Ishikawa (cell line): ENCODE measurements around the gene FAM222A.

Experiments
- CEBPB ChIP-seq: IDR thresholded peaks from 2 replicates; pipeline ENCODE4 v1.6.1; 2012
- CREB1 ChIP-seq: IDR thresholded peaks from 2 replicates; pipeline ENCODE4 v1.6.1; 2012; ENCODE audit warnings: low read depth
- EGR1 ChIP-seq: IDR thresholded peaks from 2 replicates; pipeline ENCODE4 v1.6.1; 2012
- EP300 ChIP-seq: IDR thresholded peaks from 2 replicates; pipeline ENCODE4 v1.6.1; 2012; ENCODE audit warnings: borderline replicate concordance
- FOXM1 ChIP-seq: IDR thresholded peaks from 2 replicates; pipeline ENCODE4 v1.6.1; 2012; ENCODE audit warnings: low read depth, borderline replicate concordance
- NFIC ChIP-seq: IDR thresholded peaks from 2 replicates; pipeline ENCODE4 v1.6.1; 2012
- RAD21 ChIP-seq: IDR thresholded peaks from 2 replicates; pipeline ENCODE4 v1.6.1; 2012; ENCODE audit warnings: low read depth
- TAF1 ChIP-seq: IDR thresholded peaks from 2 replicates; pipeline ENCODE4 v1.6.1; 2012; ENCODE audit warnings: low read depth, mild to moderate bottlenecking
- TCF12 ChIP-seq: IDR thresholded peaks from 2 replicates; pipeline ENCODE4 v1.6.1; 2012; ENCODE audit warnings: low read depth
- TEAD4 ChIP-seq: IDR thresholded peaks from 2 replicates; pipeline ENCODE4 v1.6.1; 2012
- USF1 ChIP-seq: IDR thresholded peaks from 2 replicates; pipeline ENCODE4 v1.6.1; 2012
- YY1 ChIP-seq: IDR thresholded peaks from 2 replicates; pipeline ENCODE4 v1.6.1; 2012; ENCODE audit warnings: low read depth
- ZBTB7A ChIP-seq: IDR thresholded peaks from 2 replicates; pipeline ENCODE4 v1.6.1; 2012; ENCODE audit warnings: low read depth
- TF ChIP-seq, protein P1 (sequence below): IDR thresholded peaks from 2 replicates; pipeline ENCODE4 v1.6.1; 2012; ENCODE audit warnings: low read depth, mild to moderate bottlenecking
- TF ChIP-seq, protein P2 (sequence below): IDR thresholded peaks from 2 replicates; pipeline ENCODE4 v1.6.1; 2012

FAM222A gene

DNA sequence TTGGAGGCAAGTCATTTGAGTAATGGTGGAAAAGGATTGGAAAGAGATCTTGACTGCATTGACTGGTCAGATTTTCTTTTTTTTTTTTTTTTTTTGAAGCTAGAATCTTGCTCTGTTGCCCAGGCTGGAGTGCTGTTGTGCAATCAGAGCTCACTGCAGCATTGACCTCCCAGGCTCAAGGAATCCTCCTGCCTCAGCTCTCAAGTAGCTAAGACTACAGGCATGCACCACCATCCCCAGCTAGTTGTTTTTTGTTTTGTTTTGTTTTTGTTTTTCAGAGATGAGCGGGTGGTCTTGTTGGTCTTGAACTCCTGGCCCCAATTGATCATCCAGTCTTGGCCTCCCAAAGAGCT, 30.9 kb upstream of the FAM222A start:
- peak; percentile 36; the same call in 1 of the 2 replicates for TF ChIP-seq CEBPB
- no peak for TF ChIP-seq ZBTB7A

GRCh38 chr12:109683316-109683715, 30.3 kb upstream of the FAM222A start:
- no peak for TF ChIP-seq ZBTB7A
- no peak for TF ChIP-seq TCF12
- TF ChIP-seq TAF1: no peak
- no peak for TF ChIP-seq CREB1
- no peak for TF ChIP-seq EGR1
- TF ChIP-seq CEBPB: no peak
- no peak for TF ChIP-seq FOXM1
- TF ChIP-seq, protein P1, sequence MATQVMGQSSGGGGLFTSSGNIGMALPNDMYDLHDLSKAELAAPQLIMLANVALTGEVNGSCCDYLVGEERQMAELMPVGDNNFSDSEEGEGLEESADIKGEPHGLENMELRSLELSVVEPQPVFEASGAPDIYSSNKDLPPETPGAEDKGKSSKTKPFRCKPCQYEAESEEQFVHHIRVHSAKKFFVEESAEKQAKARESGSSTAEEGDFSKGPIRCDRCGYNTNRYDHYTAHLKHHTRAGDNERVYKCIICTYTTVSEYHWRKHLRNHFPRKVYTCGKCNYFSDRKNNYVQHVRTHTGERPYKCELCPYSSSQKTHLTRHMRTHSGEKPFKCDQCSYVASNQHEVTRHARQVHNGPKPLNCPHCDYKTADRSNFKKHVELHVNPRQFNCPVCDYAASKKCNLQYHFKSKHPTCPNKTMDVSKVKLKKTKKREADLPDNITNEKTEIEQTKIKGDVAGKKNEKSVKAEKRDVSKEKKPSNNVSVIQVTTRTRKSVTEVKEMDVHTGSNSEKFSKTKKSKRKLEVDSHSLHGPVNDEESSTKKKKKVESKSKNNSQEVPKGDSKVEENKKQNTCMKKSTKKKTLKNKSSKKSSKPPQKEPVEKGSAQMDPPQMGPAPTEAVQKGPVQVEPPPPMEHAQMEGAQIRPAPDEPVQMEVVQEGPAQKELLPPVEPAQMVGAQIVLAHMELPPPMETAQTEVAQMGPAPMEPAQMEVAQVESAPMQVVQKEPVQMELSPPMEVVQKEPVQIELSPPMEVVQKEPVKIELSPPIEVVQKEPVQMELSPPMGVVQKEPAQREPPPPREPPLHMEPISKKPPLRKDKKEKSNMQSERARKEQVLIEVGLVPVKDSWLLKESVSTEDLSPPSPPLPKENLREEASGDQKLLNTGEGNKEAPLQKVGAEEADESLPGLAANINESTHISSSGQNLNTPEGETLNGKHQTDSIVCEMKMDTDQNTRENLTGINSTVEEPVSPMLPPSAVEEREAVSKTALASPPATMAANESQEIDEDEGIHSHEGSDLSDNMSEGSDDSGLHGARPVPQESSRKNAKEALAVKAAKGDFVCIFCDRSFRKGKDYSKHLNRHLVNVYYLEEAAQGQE: no peak
- TF ChIP-seq EP300: no peak
- TF ChIP-seq, protein P2, sequence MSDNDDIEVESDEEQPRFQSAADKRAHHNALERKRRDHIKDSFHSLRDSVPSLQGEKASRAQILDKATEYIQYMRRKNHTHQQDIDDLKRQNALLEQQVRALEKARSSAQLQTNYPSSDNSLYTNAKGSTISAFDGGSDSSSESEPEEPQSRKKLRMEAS: no peak
- TF ChIP-seq NFIC: no peak
- no peak for TF ChIP-seq YY1
- no peak for TF ChIP-seq RAD21
- TF ChIP-seq USF1: no peak
- TF ChIP-seq TEAD4: no peak

DNA sequence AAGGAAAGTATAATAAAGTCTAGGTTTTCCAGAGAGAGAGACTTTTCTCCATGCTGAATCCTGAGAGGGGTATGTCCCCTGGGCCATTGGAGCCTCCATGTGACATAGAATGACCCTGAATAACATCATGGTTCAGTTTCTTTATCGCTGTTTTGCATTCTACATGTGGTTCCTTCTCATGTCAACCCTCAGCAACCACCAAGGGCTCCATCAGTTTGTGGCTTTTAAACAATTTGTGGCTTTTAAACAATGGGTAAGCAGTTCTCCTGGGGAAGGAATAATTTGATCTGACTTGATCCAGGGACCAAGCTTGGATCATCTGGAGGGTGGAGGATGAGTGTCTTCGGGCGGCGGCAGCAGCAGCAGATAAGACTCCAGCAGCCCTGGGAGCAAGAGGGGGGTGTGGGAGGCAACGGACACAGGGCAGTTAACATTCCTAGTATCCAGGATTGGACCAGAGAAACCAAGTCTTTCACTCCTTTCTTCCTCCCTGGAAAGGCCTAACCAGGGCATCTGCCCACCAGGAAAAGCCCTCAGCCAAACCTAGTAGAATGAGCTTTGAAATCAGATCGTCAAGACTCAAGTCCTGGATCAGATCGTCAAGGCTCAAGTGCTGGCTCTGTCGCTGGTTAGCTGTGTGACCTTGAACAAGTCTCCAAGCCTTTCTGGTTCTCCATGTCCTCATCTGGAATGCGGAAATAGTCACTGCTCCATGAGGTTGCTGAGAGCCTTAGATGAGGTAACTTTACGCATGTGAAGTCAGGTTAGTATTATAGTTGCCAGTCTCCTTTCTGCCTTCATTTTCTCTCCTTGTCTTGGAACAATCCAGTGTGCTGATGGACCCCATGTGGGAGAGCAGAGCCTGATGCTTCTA, 27.8 kb upstream of the FAM222A start:
- no peak for TF ChIP-seq YY1
- TF ChIP-seq, protein P1: no peak
- TF ChIP-seq, protein P2: no peak
- no peak for TF ChIP-seq EP300
- TF ChIP-seq TAF1: no peak
- TF ChIP-seq TEAD4: no peak
- TF ChIP-seq CEBPB: no peak
- TF ChIP-seq RAD21: no peak
- TF ChIP-seq CREB1: no peak
- no peak for TF ChIP-seq NFIC
- TF ChIP-seq FOXM1: no peak
- no peak for TF ChIP-seq USF1
- TF ChIP-seq EGR1: no peak
- TF ChIP-seq ZBTB7A: no peak
- no peak for TF ChIP-seq TCF12

DNA sequence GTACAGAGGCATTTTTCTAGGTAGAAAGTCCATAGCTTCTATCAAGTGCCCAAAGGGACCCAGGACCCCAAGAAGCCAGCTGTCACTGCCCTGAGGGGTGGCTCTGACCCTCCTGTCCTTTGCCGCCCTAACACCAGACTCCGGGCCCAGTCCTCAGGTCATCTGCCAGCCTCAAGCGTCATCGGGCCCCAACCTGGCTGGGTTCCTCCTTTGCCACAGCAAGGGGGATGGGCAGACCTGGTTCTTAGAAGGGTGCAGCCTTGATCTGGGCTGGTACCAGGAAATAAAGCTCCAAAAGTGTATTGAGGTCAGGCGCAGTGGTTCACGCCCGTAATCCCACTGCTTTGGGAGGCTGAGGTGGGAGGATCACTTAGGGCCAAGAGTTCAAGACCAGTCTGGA, 27.1 kb upstream of the FAM222A start:
- no peak for TF ChIP-seq TCF12
- no peak for TF ChIP-seq NFIC
- no peak for TF ChIP-seq FOXM1
- TF ChIP-seq, protein P2: no peak
- no peak for TF ChIP-seq CEBPB
- no peak for TF ChIP-seq EGR1
- no peak for TF ChIP-seq EP300
- TF ChIP-seq, protein P1: no peak
- TF ChIP-seq TAF1: no peak
- no peak for TF ChIP-seq ZBTB7A
- TF ChIP-seq YY1: no peak
